HepG2 (cell line): ENCODE measurements around the gene HHIPL2. TPM values are rescaled to one million over a fixed set of nuclear protein-coding genes. Genes with fewer than 3 reads are reported as not detected.

Experiments
- ATAC-seq: fragments of 200-7000 bp; cut with Tn5 transposase; 3 replicates; pipeline ENCODE4 v1.9.1; 2020; ENCODE audit warnings: mild to moderate bottlenecking, moderate library complexity
- Bru-seq: library from RNA; stranded (reverse); fragments of 400-500 nt; gene quantifications from one replicate; lab custom pipeline; 2021; lab: Mats Ljungman, UMichigan
- BruChase-seq, 2 experiments: library from RNA; stranded (reverse); fragments of 400-500 nt; gene quantifications; one replicate each; lab custom pipeline; 2021; lab: Mats Ljungman, UMichigan
- BruUV-seq: library from RNA; stranded (reverse); fragments of 400-500 nt; replicated peaks from 2 replicates; lab custom pipeline; 2021; lab: Mats Ljungman, UMichigan
- CTCF ChIA-PET: fragments of 300-600 bp; formaldehyde crosslinking; extraction: SDS; loops from one replicate; lab custom pipeline; 2021; ENCODE audit warnings: low total read pairs, inconsistent platforms, low intra/inter-chr PET ratio; lab: Yijun Ruan, JAX
- POLR2A ChIA-PET: fragments of 350-600 bp; sonication (Branson Sonifier 250); formaldehyde crosslinking; loops from one replicate; lab custom pipeline; 2020; ENCODE audit warnings: antibody characterized with exemption, inconsistent platforms; lab: Yijun Ruan, JAX
- DNase-seq: peaks from one replicate; pipeline ENCODE4 v3.0.0-alpha.2; 2015; ENCODE audit warnings: low spot score
- FAIRE-seq: peaks from 3 replicates; lab custom pipeline; 2011; peaks lifted over from hg19 to GRCh38; lab: Jason Lieb, UNC
- H2AFZ ChIP-seq: one replicate; pipeline ENCODE4 v1.6.1; 2011; ENCODE audit warnings: low read length, inconsistent platforms
- H3K27ac ChIP-seq: fragments of 300-600 bp; 3 replicates; pipeline ENCODE4 v1.8.0; 2011; ENCODE audit warnings: mixed run types, mild to moderate bottlenecking, mixed read lengths, low read length, inconsistent platforms; ENCODE audit not compliant: insufficient read depth; ENCODE audit errors: extremely low read length
- H3K27me3 ChIP-seq, 2 experiments: fragments of 200-600 bp in 1 of 2; 2 replicates in 1 of 2; 3 replicates in 1 of 2; pipeline versions ENCODE4 v1.6.0 to v1.8.0; 2011; ENCODE audit warnings: low read length in 2 of 2, mild to moderate bottlenecking in 2 of 2, moderate library complexity in 2 of 2, inconsistent platforms in 1 of 2; ENCODE audit not compliant: insufficient read depth in 2 of 2, control insufficient read depth in 1 of 2
- H3K36me3 ChIP-seq, 2 experiments: fragments of 200-600 bp in 1 of 2; replicated peaks in 1 of 2; 2 replicates in 1 of 2; 3 replicates in 1 of 2; pipeline versions ENCODE4 v1.5.1 to v1.8.0; 2011; ENCODE audit warnings: low read length in 2 of 2, inconsistent platforms in 1 of 2; ENCODE audit not compliant: insufficient read depth in 2 of 2, control insufficient read depth in 1 of 2
- H3K4me1 ChIP-seq: 2 replicates; pipeline ENCODE4 v1.5.1; 2012; ENCODE audit warnings: low read length, inconsistent platforms; ENCODE audit not compliant: insufficient read depth
- H3K4me2 ChIP-seq: 2 replicates; pipeline ENCODE4 v1.6.0; 2011; ENCODE audit warnings: low read depth, low read length, inconsistent platforms
- H3K4me3 ChIP-seq, 3 experiments: fragments of 200-600 bp in 1 of 3; sonication (generic), shearing (Covaris generic) in 1 of 3; replicated peaks in 1 of 3; 2 replicates each; pipeline ENCODE4 v1.5.1; 2011 to 2016; ENCODE audit warnings: low read length in 3 of 3, inconsistent platforms in 2 of 3, low read depth in 2 of 3, mild to moderate bottlenecking in 2 of 3, control low read depth in 1 of 3, mixed read lengths in 1 of 3; ENCODE audit not compliant: insufficient read depth in 1 of 3
- H3K79me2 ChIP-seq: one replicate; pipeline ENCODE4 v1.6.1; 2011; ENCODE audit warnings: low read length, inconsistent platforms; ENCODE audit not compliant: insufficient read depth
- H3K9ac ChIP-seq: 2 replicates; pipeline ENCODE4 v1.6.0; 2011; ENCODE audit warnings: mild to moderate bottlenecking, low read depth, low read length, inconsistent platforms; ENCODE audit not compliant: insufficient read depth
- H3K9me3 ChIP-seq: 2 replicates; pipeline ENCODE4 v1.5.1; 2012; ENCODE audit warnings: mild to moderate bottlenecking, low read length
- H4K20me1 ChIP-seq: 2 replicates; pipeline ENCODE4 v1.6.0; 2011; ENCODE audit warnings: inconsistent platforms, mild to moderate bottlenecking, low read length, moderate library complexity; ENCODE audit not compliant: insufficient read depth
- CAMTA2 ChIP-seq: sonication (generic); formaldehyde crosslinking; IDR thresholded peaks from 2 replicates; pipeline ENCODE4 v1.4.0; 2020; ENCODE audit warnings: mild to moderate bottlenecking, missing genetic modification reagents, borderline replicate concordance
- CBX1 ChIP-seq: IDR thresholded peaks from one replicate; pipeline ENCODE4 v1.6.1; 2016; ENCODE audit warnings: antibody characterized with exemption, low read depth
- HIVEP1 ChIP-seq: sonication (generic); formaldehyde crosslinking; IDR thresholded peaks from 2 replicates; pipeline ENCODE4 v1.4.0; 2020; ENCODE audit warnings: mild to moderate bottlenecking, missing genetic modification reagents
- ISX ChIP-seq: sonication (generic); formaldehyde crosslinking; conservative IDR thresholded peaks from 2 replicates; pipeline ENCODE4 v1.5.0; 2020; ENCODE audit warnings: missing genetic modification reagents
- MYPOP ChIP-seq: sonication (generic); formaldehyde crosslinking; IDR thresholded peaks from 2 replicates; pipeline ENCODE4 v1.8.1; 2023; ENCODE audit warnings: mild to moderate bottlenecking, moderate library complexity, missing genetic modification reagents
- SRY ChIP-seq: sonication (generic); formaldehyde crosslinking; IDR thresholded peaks from 2 replicates; pipeline ENCODE4 v1.8.0; 2022; ENCODE audit warnings: mild to moderate bottlenecking, missing genetic modification reagents
- ZNF263 ChIP-seq: sonication (generic); formaldehyde crosslinking; IDR thresholded peaks from 2 replicates; pipeline ENCODE4 v1.4.0; 2020; ENCODE audit warnings: missing genetic modification reagents
- ZNF292 ChIP-seq: sonication (generic); formaldehyde crosslinking; IDR thresholded peaks from 2 replicates; pipeline ENCODE4 v1.8.1; 2022; ENCODE audit warnings: mild to moderate bottlenecking, low read depth, missing genetic modification reagents, borderline replicate concordance
- WGBS: methylation state at CpG from one replicate; pipeline ENCODE4 v1.1.6; 2017; ENCODE audit warnings: low lambda C conversion rate; 5-methylcytosine and 5-hydroxymethylcytosine counted together
- in situ Hi-C: cut with HindIII; loops from 2 replicates; pipeline ENCODE4 v1.10.0; 2017; ENCODE audit warnings: low pct_unique_long_range_greater_than_20kb; ENCODE audit not compliant: extremely low pct_ligation_motif_present
- intact Hi-C: fragments of 100-400 bp; cut with micrococcal nuclease; formaldehyde crosslinking; loops from one replicate; pipeline ENCODE4 v1.10.0; 2022; ENCODE audit not compliant: unreplicated experiment
- long read RNA-seq, 2 experiments: library from RNA in 1 of 2; library from polyadenylated mRNA in 1 of 2; stranded (forward) in 1 of 2; unstranded in 1 of 2; transcript quantifications; one replicate each; pipeline ENCODE4 v2.0.0, GENCODE V29; 2019 to 2022
- polyA minus RNA-seq, 3 experiments: library from RNA; depleted of rRNA, polyadenylated mRNA; stranded (reverse); fragments of >200 nt; gene quantifications; 2 replicates each; pipeline ENCODE4 v1.2.3, GENCODE V29; 2011; ENCODE audit warnings: low replicate concordance in 1 of 3
- polyA plus RNA-seq, 8 experiments: library from polyadenylated mRNA; depleted of rRNA in 3 of 8; stranded (reverse) in 7 of 8; unstranded in 1 of 8; fragments of >200 nt; fragmentation: Illumina TruSeq in 4 of 8; extraction: Trizol in 4 of 8; gene quantifications; 2 replicates each; pipeline versions ENCODE4 v1.2.1 to v1.2.3, GENCODE V29; 2011 to 2016; ENCODE audit warnings: low read depth in 4 of 8, missing spikeins in 1 of 8, mixed read lengths in 1 of 8; ENCODE audit not compliant: insufficient read depth in 1 of 8
- total RNA-seq, 5 experiments: library from RNA; depleted of rRNA; stranded (reverse); fragments of >200 nt; fragmentation: Illumina TruSeq; extraction: Trizol; gene quantifications; 2 replicates each; pipeline ENCODE4 v1.2.3, GENCODE V29; 2016; ENCODE audit warnings: low read depth in 1 of 5
- TF ChIP-seq, protein P1 (sequence below): sonication (generic); formaldehyde crosslinking; IDR thresholded peaks from 2 replicates; pipeline ENCODE4 v1.4.0; 2020; ENCODE audit warnings: low read depth, missing genetic modification reagents
- TF ChIP-seq, protein P2 (sequence below), 2 experiments: fragments of 450-650 bp in 1 of 2; sonication (generic) in 1 of 2; formaldehyde crosslinking; IDR thresholded peaks; 2 replicates each; pipeline versions ENCODE4 v1.5.0 to v1.8.0; 2020 to 2022; ENCODE audit warnings: mild to moderate bottlenecking in 1 of 2, missing genetic modification reagents in 1 of 2

Gene HHIPL2
- 0.07 and 0.53 TPM in 2 replicates for total RNA-seq (2016; rRNA removed; fragmentation: Illumina TruSeq; extraction: Trizol)
- not detected in 2 replicates for total RNA-seq (2016; cell fraction: cytosol; rRNA removed; fragmentation: Illumina TruSeq; extraction: Trizol; ENCODE audit: low read depth)
- total RNA-seq (2016; cell fraction: insoluble cytoplasmic fraction; rRNA removed; fragmentation: Illumina TruSeq; extraction: Trizol), result 0.30 TPM in 2 replicates
- total RNA-seq (2016; cell fraction: membrane; rRNA removed; fragmentation: Illumina TruSeq; extraction: Trizol), result 0.09 and 0.41 TPM in 2 replicates
- total RNA-seq (2016; cell fraction: nucleus; rRNA removed; fragmentation: Illumina TruSeq; extraction: Trizol), result 0.50 and 2.3 TPM in 2 replicates
- polyA plus RNA-seq (2011; rRNA removed), result 0.46 and 1.3 TPM in 2 replicates
- 0.13 and 0.37 TPM in 2 replicates for polyA plus RNA-seq (2011; cell fraction: cytosol; rRNA removed)
- polyA plus RNA-seq (2011; cell fraction: nucleus; rRNA removed), result 2.3 TPM in 2 replicates
- 1.3 and 1.8 TPM in 2 replicates for polyA plus RNA-seq (2012)
- polyA plus RNA-seq (2016; cell fraction: cytosol; fragmentation: Illumina TruSeq; extraction: Trizol; ENCODE audit: low read depth), result not detected in 2 replicates
- 0.14 and 0.30 TPM in 2 replicates for polyA plus RNA-seq (2016; cell fraction: insoluble cytoplasmic fraction; fragmentation: Illumina TruSeq; extraction: Trizol; ENCODE audit: low read depth)
- polyA plus RNA-seq (2016; cell fraction: membrane; fragmentation: Illumina TruSeq; extraction: Trizol; ENCODE audit: low read depth), result 0.17 TPM in 1 of 2 replicates, not detected in the other
- polyA plus RNA-seq (2016; cell fraction: nucleus; fragmentation: Illumina TruSeq; extraction: Trizol; ENCODE audit: insufficient read depth, low read depth), result 1.8 and 2.9 TPM in 2 replicates
- polyA minus RNA-seq (2011; rRNA and poly(A)+ RNA removed; ENCODE audit: low replicate concordance), result 0.06 and 0.23 TPM in 2 replicates
- not detected in 2 replicates for polyA minus RNA-seq (2011; cell fraction: cytosol; rRNA and poly(A)+ RNA removed)
- polyA minus RNA-seq (2011; cell fraction: nucleus; rRNA and poly(A)+ RNA removed), result 0.12 and 0.64 TPM in 2 replicates
- percentile 23 among the genes with signal in this experiment for Bru-seq, nascent RNA
- BruChase-seq, experiment 1, labeled RNA remaining after a 6-hour chase, result percentile 35 among the genes with signal in this experiment
- BruChase-seq, experiment 2, labeled RNA remaining after a 2-hour chase, result percentile 29 among the genes with signal in this experiment
- long read RNA-seq, experiment 1, partial matches to known transcripts, result 0 of 1 reads
- long read RNA-seq, experiment 1, other reads (novel, unspliced or antisense), result 0 of 1 reads
- long read RNA-seq, experiment 2, result 0 reads

DNA sequence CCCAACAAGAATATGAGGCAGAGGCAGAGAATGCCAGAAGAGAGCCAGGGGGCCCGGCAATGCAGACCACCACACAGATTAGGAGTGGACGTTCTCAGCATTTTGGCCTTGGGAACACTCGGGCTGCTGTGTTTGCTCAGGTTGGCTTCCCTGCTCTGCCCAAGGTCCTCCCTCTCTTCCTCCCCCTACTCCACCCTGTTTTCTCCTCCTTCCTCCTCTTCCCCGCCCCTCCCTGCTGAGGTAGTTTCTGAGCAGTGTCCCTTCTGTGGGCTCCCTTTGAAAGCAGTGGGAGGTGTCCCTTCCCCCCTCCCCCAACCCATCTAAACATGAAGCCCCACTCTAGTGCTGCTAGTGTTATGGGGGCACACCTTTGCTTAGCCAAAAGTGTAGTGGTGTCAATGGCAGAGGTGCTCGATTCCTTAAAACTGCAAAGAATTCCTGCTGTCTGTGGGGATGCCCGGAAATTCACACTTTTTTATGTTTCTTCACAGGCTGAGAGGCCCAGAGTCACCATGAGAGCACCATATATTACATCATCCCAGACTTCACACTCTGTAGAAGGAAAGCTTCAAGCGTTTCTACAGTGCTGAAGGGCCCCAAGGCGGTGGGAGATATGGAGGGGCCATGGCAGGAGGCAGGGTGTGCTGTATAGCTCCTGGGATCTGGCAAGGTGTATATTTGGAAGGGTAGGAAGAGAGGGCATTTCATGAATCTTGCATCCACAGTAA is at the start of gene HHIPL2:
HHIPL2 (minus strand) TSS at position 161 of the 728 bp plus-strand sequence; CDS start at position 101, 60 bp downstream.
- WGBS, result 6% methylated on average over 7 of the region's 8 CpGs
- ChIA-PET POLR2A (interaction anchor here (1.7 kb wide), 1 partner anchor 8 kb away, joined by 11 read pairs; no protein-coding TSS in a partner anchor), CTCF (no interaction called here)
- H4K20me1 ChIP-seq, result no peaks in the 10 kb centered on the region
- peak within 1 kb of the TSS; percentile 25 to 65 (median 31) for H3K4me3 ChIP-seq
- FAIRE-seq (no peak), ATAC-seq (peak; percentile 32), DNase-seq (no peak)
- no peaks in the 10 kb centered on the region for H3K27me3 ChIP-seq
- peak within 1 kb of the TSS; percentile 77 for H3K4me2 ChIP-seq
- no peaks in the 10 kb centered on the region for H3K9me3 ChIP-seq
- no TSS peak for BruUV-seq
- no peaks in the 10 kb centered on the region for H3K36me3 ChIP-seq
- in situ Hi-C loops, result no loop called here
- H3K4me1 ChIP-seq, result peaks cover 28% of the 10 kb centered on the region
- intact Hi-C loops, result loop anchor here (5.0 kb wide), 1 partner anchor 69 kb away; the partner anchor contains the start of gene MIA3
- H2AFZ ChIP-seq, result peak within 1 kb of the TSS; percentile 45
- no peaks in the 10 kb centered on the region for H3K79me2 ChIP-seq
- no peak within 1 kb of the TSS for H3K27ac ChIP-seq
- H3K9ac ChIP-seq, result no peak within 1 kb of the TSS
- TF ChIP-seq CBX1, result no peak
- peak; percentile 96 for TF ChIP-seq ZNF263 (CRISPR knock-in tag)
- TF ChIP-seq, protein P1, sequence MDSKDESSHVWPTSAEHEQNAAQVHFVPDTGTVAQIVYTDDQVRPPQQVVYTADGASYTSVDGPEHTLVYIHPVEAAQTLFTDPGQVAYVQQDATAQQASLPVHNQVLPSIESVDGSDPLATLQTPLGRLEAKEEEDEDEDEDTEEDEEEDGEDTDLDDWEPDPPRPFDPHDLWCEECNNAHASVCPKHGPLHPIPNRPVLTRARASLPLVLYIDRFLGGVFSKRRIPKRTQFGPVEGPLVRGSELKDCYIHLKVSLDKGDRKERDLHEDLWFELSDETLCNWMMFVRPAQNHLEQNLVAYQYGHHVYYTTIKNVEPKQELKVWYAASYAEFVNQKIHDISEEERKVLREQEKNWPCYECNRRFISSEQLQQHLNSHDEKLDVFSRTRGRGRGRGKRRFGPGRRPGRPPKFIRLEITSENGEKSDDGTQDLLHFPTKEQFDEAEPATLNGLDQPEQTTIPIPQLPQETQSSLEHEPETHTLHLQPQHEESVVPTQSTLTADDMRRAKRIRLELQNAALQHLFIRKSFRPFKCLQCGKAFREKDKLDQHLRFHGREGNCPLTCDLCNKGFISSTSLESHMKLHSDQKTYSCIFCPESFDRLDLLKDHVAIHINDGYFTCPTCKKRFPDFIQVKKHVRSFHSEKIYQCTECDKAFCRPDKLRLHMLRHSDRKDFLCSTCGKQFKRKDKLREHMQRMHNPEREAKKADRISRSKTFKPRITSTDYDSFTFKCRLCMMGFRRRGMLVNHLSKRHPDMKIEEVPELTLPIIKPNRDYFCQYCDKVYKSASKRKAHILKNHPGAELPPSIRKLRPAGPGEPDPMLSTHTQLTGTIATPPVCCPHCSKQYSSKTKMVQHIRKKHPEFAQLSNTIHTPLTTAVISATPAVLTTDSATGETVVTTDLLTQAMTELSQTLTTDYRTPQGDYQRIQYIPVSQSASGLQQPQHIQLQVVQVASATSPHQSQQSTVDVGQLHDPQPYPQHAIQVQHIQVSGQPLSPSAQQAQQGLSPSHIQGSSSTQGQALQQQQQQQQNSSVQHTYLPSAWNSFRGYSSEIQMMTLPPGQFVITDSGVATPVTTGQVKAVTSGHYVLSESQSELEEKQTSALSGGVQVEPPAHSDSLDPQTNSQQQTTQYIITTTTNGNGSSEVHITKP (CRISPR knock-in tag), result no peak
- no peak for TF ChIP-seq HIVEP1 (CRISPR knock-in tag)
- 0 out of 2 replicates have a peak, but pooled peaks have one; percentile 7 for TF ChIP-seq MYPOP (CRISPR knock-in tag)
- TF ChIP-seq, protein P2, sequence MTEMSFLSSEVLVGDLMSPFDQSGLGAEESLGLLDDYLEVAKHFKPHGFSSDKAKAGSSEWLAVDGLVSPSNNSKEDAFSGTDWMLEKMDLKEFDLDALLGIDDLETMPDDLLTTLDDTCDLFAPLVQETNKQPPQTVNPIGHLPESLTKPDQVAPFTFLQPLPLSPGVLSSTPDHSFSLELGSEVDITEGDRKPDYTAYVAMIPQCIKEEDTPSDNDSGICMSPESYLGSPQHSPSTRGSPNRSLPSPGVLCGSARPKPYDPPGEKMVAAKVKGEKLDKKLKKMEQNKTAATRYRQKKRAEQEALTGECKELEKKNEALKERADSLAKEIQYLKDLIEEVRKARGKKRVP (CRISPR knock-in tag; IDR thresholded peaks at IDR 0.05), result peak in 1 of 2 experiments; percentile 59; a peak in 1 of 4 replicates
- TF ChIP-seq ISX (CRISPR knock-in tag), result no peak
- no peak for TF ChIP-seq CAMTA2
- 0 out of 2 replicates have a peak, but pooled peaks have one; percentile 20 for TF ChIP-seq ZNF292 (CRISPR knock-in tag)
- no peak for TF ChIP-seq SRY
